ENCODE results near the gene APBA3. TPM values are rescaled to one million over a fixed set of nuclear protein-coding genes. Genes with fewer than 3 reads are reported as not detected.
A peak's percentile ranks its signal among the peaks of the same experiment; 100 is the strongest.

Gene APBA3
- total RNA-seq, 1 donor, result 15.5 TPM

- no peak for DNase-seq (ENCODE audit: low read depth)
- no peak overlapping the region for H3K4me3 ChIP-seq (ENCODE audit: low read depth, low read length)
- no peak for TF ChIP-seq CTCF (IDR thresholded peaks at IDR 0.05; ENCODE audit: insufficient read depth, low read length)
Observed at GRCh38 chr19:3807131-3807480, 45.6 kb upstream of the APBA3 start.

- DNase-seq (ENCODE audit: low read depth), result no peak
- TF ChIP-seq CTCF (IDR thresholded peaks at IDR 0.05; ENCODE audit: insufficient read depth, low read length), result no peak
- no peak overlapping the region for H3K4me3 ChIP-seq (ENCODE audit: low read depth, low read length)
Observed at GRCh38 chr19:3805859-3806258, 44.4 kb upstream of the APBA3 start.

- TF ChIP-seq CTCF (IDR thresholded peaks at IDR 0.05; ENCODE audit: insufficient read depth, low read length), result no peak
- no peak overlapping the region for H3K4me3 ChIP-seq (ENCODE audit: low read depth, low read length)
- DNase-seq (ENCODE audit: low read depth), result no peak
Observed at GRCh38 chr19:3804429-3804828, 42.9 kb upstream of the APBA3 start.

GRCh38 chr19:3803986-3804385 is 42.5 kb upstream of the APBA3 start:
- H3K4me3 ChIP-seq (ENCODE audit: low read depth, low read length), result no peak overlapping the region
- no peak for TF ChIP-seq CTCF (IDR thresholded peaks at IDR 0.05; ENCODE audit: insufficient read depth, low read length)
- no peak for DNase-seq (ENCODE audit: low read depth)

GRCh38 chr19:3803114-3803888 is 41.8 kb upstream of the APBA3 start:
- no peak overlapping the region for H3K4me3 ChIP-seq (ENCODE audit: low read depth, low read length)
- no peak for DNase-seq (ENCODE audit: low read depth)
- no peak for TF ChIP-seq CTCF (IDR thresholded peaks at IDR 0.05; ENCODE audit: insufficient read depth, low read length)

- DNase-seq (ENCODE audit: low read depth), result peak; percentile 2
- peak overlapping the region; percentile 9 for H3K4me3 ChIP-seq (ENCODE audit: low read depth, low read length)
- peak; percentile 43 for TF ChIP-seq CTCF (IDR thresholded peaks at IDR 0.05; ENCODE audit: insufficient read depth, low read length)
Observed at GRCh38 chr19:3801412-3802096, 40.1 kb upstream of the APBA3 start.

Measured in fibroblast of the aortic adventitia (primary cell).